B cell (primary cell): ENCODE measurements around the gene SPATA19.

Source experiments
- CTCF ChIP-seq: fragments of 200-600 bp; IDR thresholded peaks from one replicate; pipeline ENCODE4 v1.8.0; 2022; ENCODE audit warnings: antibody characterized with exemption, mild to moderate bottlenecking
- EZH2 ChIP-seq: IDR thresholded peaks from 2 replicates; pipeline ENCODE4 v1.6.1; 2012; ENCODE audit warnings: borderline replicate concordance, low read depth, mild to moderate bottlenecking, moderate library complexity, low read length; ENCODE audit not compliant: insufficient read depth, poor library complexity, severe bottlenecking

GRCh38 chr11:133895061-133895479 is 49.8 kb upstream of the SPATA19 start:
- no peak for TF ChIP-seq CTCF
- no peak for TF ChIP-seq EZH2
